ENCODE results near the gene EBI3.

GRCh38 chr19:4268816-4269430 is 39.6 kb downstream of the EBI3 start:
- TF ChIP-seq CTCF (IDR thresholded peaks at IDR 0.05) (no peak), POLR2A (IDR thresholded peaks at IDR 0.05) (no peak)

Data from vagina (tissue), 2 donors.